Measurements from ENCODE around the gene KCNMA1. TPM values are rescaled to one million over a fixed set of nuclear protein-coding genes. Genes with fewer than 3 reads are reported as not detected.

KCNMA1 gene
- total RNA-seq, 3 donors from 2014 or later: 13.6 to 37.8 (median 15.1) TPM

DNA sequence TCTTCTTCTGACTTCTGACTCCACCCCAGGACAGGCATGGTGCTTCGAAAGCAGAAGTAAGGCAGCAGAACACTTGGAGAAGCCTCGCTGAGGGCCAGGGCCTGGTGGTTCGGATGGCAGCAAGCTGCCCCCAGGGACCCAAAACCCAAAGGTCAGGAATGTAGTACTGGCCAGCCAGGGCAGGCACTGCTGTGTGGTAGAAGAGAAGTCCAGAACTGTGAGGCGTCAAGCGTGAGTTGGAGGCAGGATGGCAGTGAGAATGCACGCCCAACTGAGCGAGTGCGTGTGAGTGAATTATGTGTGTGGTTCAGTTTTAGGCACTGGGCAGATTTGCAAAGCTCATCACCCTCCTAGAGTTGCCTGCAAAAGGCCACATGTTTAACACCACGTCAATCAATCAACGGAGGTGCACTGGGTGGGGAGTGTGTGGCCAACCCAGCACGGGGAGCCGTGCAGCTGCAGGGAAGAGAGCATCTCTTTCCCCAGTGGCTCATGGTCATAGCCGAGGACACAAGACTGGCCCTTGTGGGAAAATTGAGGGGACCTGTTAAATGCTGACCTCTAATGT is 144.3 kb downstream of the KCNMA1 start:
- intact Hi-C loops (cut with DNase I; ENCODE audit: low total_unique reads): no loop called here
- Histone ChIP-seq H3K4me3 (no peak overlapping the region), H3K4me1 (no peaks in the 10 kb centered on the region), H3K36me3 (no peaks in the 10 kb centered on the region), H3K9me3 (no peaks in the 10 kb centered on the region), H3K27ac (no peak overlapping the region), H3K27me3 (no peaks in the 10 kb centered on the region)
- DNase-seq (ENCODE audit: low spot score in 2 of 2): no peak
- TF ChIP-seq, protein P1, sequence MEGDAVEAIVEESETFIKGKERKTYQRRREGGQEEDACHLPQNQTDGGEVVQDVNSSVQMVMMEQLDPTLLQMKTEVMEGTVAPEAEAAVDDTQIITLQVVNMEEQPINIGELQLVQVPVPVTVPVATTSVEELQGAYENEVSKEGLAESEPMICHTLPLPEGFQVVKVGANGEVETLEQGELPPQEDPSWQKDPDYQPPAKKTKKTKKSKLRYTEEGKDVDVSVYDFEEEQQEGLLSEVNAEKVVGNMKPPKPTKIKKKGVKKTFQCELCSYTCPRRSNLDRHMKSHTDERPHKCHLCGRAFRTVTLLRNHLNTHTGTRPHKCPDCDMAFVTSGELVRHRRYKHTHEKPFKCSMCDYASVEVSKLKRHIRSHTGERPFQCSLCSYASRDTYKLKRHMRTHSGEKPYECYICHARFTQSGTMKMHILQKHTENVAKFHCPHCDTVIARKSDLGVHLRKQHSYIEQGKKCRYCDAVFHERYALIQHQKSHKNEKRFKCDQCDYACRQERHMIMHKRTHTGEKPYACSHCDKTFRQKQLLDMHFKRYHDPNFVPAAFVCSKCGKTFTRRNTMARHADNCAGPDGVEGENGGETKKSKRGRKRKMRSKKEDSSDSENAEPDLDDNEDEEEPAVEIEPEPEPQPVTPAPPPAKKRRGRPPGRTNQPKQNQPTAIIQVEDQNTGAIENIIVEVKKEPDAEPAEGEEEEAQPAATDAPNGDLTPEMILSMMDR (IDR thresholded peaks at IDR 0.05): no peak
- TF ChIP-seq POLR2AphosphoS5 (IDR thresholded peaks at IDR 0.05) (no peak), POLR2A (IDR thresholded peaks at IDR 0.05) (no peak)

DNA sequence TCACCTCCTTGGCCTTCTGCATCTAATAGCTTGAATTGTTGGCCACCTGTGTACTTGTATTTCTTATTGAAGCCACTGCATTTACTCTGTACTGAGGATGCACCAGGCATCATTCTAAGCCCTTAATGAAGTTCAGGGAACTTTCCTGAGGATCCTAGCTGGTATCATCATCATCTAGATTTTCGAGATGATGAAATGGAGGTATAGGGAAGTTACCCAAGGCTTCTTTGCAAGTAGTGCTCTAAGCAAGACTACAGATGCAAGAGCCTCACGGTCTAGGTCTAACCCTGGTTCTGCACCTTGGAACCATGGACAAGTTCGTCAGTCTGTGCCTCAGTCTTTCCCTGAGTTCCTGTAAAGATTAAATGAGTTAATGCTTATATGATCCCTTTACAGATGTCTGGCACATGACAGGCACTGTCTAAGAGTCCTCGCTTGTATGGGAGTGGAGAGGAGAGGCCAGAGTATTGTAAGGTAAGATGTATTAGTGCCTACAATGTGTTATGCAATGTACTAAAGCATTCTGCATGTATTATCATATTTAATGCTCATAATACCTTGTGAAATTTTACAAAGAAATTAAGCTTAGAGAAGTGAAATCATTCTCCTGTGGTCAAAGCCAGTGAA is 145.1 kb downstream of the KCNMA1 start:
- intact Hi-C loops (cut with DNase I; ENCODE audit: low total_unique reads): no loop called here
- H3K36me3 ChIP-seq: no peaks in the 10 kb centered on the region
- no peaks in the 10 kb centered on the region for H3K27me3 ChIP-seq
- DNase-seq (ENCODE audit: low spot score in 2 of 2): no peak
- TF ChIP-seq POLR2AphosphoS5 (IDR thresholded peaks at IDR 0.05) (no peak), POLR2A (IDR thresholded peaks at IDR 0.05) (no peak)
- TF ChIP-seq, protein P1 (IDR thresholded peaks at IDR 0.05): no peak
- H3K9me3 ChIP-seq: no peaks in the 10 kb centered on the region
- H3K4me1 ChIP-seq: no peaks in the 10 kb centered on the region
- no peak overlapping the region for H3K27ac ChIP-seq
- no peak overlapping the region for H3K4me3 ChIP-seq

DNA sequence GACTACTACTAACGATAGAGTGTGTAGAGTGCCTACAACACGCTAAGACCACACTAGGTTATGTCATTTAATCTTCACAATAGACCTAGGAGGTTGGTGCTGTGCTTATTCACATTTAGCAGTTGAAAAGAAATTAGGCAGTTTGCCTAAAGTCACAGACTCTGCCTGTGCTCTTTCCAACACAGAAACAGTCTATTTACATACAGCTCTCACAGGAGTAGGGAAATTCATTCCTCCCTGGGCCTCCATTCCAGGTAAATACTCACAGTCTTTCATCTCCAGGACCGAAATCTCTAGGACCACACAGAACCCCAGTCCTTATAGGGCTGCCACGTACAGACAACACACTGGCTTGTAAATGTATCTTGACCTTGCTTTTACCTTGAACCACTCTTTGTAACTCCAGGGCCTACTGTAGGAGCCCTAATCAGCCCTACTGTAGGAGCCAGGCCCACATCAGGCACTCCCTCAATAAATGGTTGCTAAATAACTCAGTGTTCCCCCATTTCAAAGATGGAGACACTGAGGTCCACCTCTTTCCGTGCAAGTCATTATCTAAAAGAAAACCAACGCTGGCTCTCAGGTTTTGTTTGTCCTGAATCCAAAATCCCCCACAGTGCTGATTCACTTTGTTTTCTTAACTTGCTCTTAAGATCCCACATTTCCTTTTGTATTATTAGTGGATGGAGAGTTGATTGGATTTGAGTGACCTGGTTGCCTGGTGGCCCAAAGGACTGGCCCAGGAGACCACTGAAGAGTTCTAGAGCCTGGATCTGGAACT is 146.9 kb downstream of the KCNMA1 start:
- H3K4me3 ChIP-seq: no peak overlapping the region
- H3K27ac ChIP-seq: no peak overlapping the region
- H3K9me3 ChIP-seq: no peaks in the 10 kb centered on the region
- TF ChIP-seq POLR2A (IDR thresholded peaks at IDR 0.05) (no peak), POLR2AphosphoS5 (IDR thresholded peaks at IDR 0.05) (no peak)
- TF ChIP-seq, protein P1 (IDR thresholded peaks at IDR 0.05): no peak
- H3K27me3 ChIP-seq: no peaks in the 10 kb centered on the region
- no peaks in the 10 kb centered on the region for H3K36me3 ChIP-seq
- no peaks in the 10 kb centered on the region for H3K4me1 ChIP-seq
- intact Hi-C loops (cut with DNase I; ENCODE audit: low total_unique reads): no loop called here
- DNase-seq (ENCODE audit: low spot score in 2 of 2): no peak

GRCh38 chr10:77486517-77486916 is 151.1 kb downstream of the KCNMA1 start:
- Histone ChIP-seq H3K27me3 (no peaks in the 10 kb centered on the region), H3K27ac (no peak overlapping the region), H3K4me3 (no peak overlapping the region), H3K4me1 (no peaks in the 10 kb centered on the region), H3K9me3 (no peaks in the 10 kb centered on the region), H3K36me3 (no peaks in the 10 kb centered on the region)
- DNase-seq (ENCODE audit: low spot score in 2 of 2): no peak
- intact Hi-C loops (cut with DNase I; ENCODE audit: low total_unique reads): no loop called here
- TF ChIP-seq POLR2A (IDR thresholded peaks at IDR 0.05): no peak
- TF ChIP-seq, protein P1 (IDR thresholded peaks at IDR 0.05): no peak
- TF ChIP-seq POLR2AphosphoS5 (IDR thresholded peaks at IDR 0.05): no peak

DNA sequence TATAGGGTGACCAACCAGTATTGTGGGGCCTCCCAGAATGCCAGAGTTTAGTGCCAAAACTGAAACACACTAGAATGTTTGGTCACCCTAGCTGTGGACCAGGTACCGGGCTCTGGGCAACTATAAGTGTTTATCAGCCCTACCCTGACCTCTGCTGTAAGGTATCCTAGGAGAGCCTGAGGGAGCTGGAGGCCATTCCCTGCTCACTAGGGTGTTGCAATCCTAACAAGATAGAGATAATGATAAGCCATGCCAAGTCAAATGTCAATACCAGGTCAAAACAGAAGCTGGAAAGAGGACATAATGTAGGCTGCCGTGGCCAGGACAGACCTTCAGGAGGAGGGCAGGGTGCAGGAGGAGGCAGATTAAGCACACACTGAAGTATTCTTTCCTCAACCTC is 151.8 kb downstream of the KCNMA1 start:
- Histone ChIP-seq H3K9me3 (no peaks in the 10 kb centered on the region), H3K27ac (no peak overlapping the region), H3K4me3 (no peak overlapping the region), H3K36me3 (no peaks in the 10 kb centered on the region), H3K4me1 (no peaks in the 10 kb centered on the region), H3K27me3 (no peaks in the 10 kb centered on the region)
- intact Hi-C loops (cut with DNase I; ENCODE audit: low total_unique reads): no loop called here
- DNase-seq (ENCODE audit: low spot score in 2 of 2): no peak
- TF ChIP-seq POLR2AphosphoS5 (IDR thresholded peaks at IDR 0.05): no peak
- TF ChIP-seq, protein P1 (IDR thresholded peaks at IDR 0.05): no peak
- TF ChIP-seq POLR2A (IDR thresholded peaks at IDR 0.05): no peak
